K562 (cell line): ENCODE data around the gene RRBP1. TPM values are rescaled to one million over a fixed set of nuclear protein-coding genes. Genes with fewer than 3 reads are reported as not detected.

Experiments used
- ATAC-seq: fragments of 200-7000 bp; cut with Tn5 transposase; 3 replicates; pipeline ENCODE4 v1.9.1; 2020; ENCODE audit warnings: moderate library complexity
- BruUV-seq: library from RNA; stranded (reverse); fragments of 400-500 nt; replicated peaks from 2 replicates; lab custom pipeline; 2021; lab: Mats Ljungman, UMichigan
- CTCF ChIA-PET: fragments of 300-600 bp; formaldehyde crosslinking; extraction: SDS; loops from one replicate; lab custom pipeline; 2021; ENCODE audit warnings: low intra/inter-chr PET ratio; lab: Yijun Ruan, JAX
- POLR2A ChIA-PET: fragments of 300-600, 350-650 bp; sonication (Branson Sonifier 250); formaldehyde crosslinking; extraction: SDS; loops from one replicate; lab custom pipeline; 2021; ENCODE audit warnings: antibody characterized with exemption, inconsistent platforms; lab: Yijun Ruan, JAX
- DNase-seq, 4 experiments: peaks; one replicate each; pipeline versions ENCODE4 v3.0.0 to v3.0.0-alpha.2; 2011 to 2018; ENCODE audit warnings: low spot score in 3 of 4, mixed read lengths in 3 of 4; ENCODE audit errors: extremely low read depth in 1 of 4
- FAIRE-seq: peaks from 2 replicates; lab custom pipeline; 2011; peaks lifted over from hg19 to GRCh38; lab: Jason Lieb, UNC
- H2AFZ ChIP-seq: 2 replicates; pipeline ENCODE4 v1.6.0; 2011; ENCODE audit warnings: low read depth, low read length, control low read depth, inconsistent platforms
- H3K27ac ChIP-seq: fragments of 200-600 bp; 3 replicates; pipeline ENCODE4 v1.8.0; 2011; ENCODE audit warnings: low read depth, mild to moderate bottlenecking, control low read depth, inconsistent platforms, low read length, moderate library complexity, mixed read lengths; ENCODE audit errors: extremely low read depth
- H3K27me3 ChIP-seq, 2 experiments: fragments of 300-600 bp in 1 of 2; 2 replicates in 1 of 2; 3 replicates in 1 of 2; pipeline versions ENCODE4 v1.6.0 to v1.8.0; 2011; ENCODE audit warnings: inconsistent platforms in 2 of 2, low read length in 2 of 2, mild to moderate bottlenecking in 1 of 2, mixed read lengths in 1 of 2, moderate library complexity in 1 of 2; ENCODE audit not compliant: control insufficient read depth in 2 of 2, insufficient read depth in 2 of 2
- H3K36me3 ChIP-seq: fragments of 300-600 bp; 3 replicates; pipeline ENCODE4 v1.8.0; 2011; ENCODE audit warnings: mild to moderate bottlenecking, low read length, inconsistent platforms; ENCODE audit not compliant: control insufficient read depth, insufficient read depth
- H3K4me1 ChIP-seq, 2 experiments: fragments of 200-600 bp in 1 of 2; replicated peaks in 1 of 2; 2 replicates in 1 of 2; 3 replicates in 1 of 2; pipeline versions ENCODE4 v1.5.1 to v1.8.0; 2011; ENCODE audit warnings: inconsistent platforms in 2 of 2, low read length in 2 of 2, mild to moderate bottlenecking in 1 of 2, mixed read lengths in 1 of 2, moderate library complexity in 1 of 2; ENCODE audit not compliant: control insufficient read depth in 2 of 2, insufficient read depth in 2 of 2
- H3K4me2 ChIP-seq: 2 replicates; pipeline ENCODE4 v1.6.1; 2011; ENCODE audit warnings: low read length, control low read depth, inconsistent platforms, mixed read lengths; ENCODE audit not compliant: insufficient read depth
- H3K4me3 ChIP-seq: fragments of 200-600 bp; sonication (generic), shearing (Covaris generic); 2 replicates; pipeline ENCODE4 v1.5.1; 2016; ENCODE audit warnings: control low read depth, inconsistent platforms
- H3K79me2 ChIP-seq: fragments of 200-600 bp; 3 replicates; pipeline ENCODE4 v1.8.0; 2011; ENCODE audit warnings: low read length, inconsistent platforms; ENCODE audit not compliant: control insufficient read depth, insufficient read depth
- H3K9ac ChIP-seq, 2 experiments: 2 replicates each; pipeline versions ENCODE4 v1.6.0 to v1.6.1; 2011; ENCODE audit warnings: low read depth in 2 of 2, low read length in 2 of 2, control low read depth in 1 of 2, inconsistent platforms in 1 of 2, mild to moderate bottlenecking in 1 of 2, mixed read lengths in 1 of 2; ENCODE audit not compliant: insufficient read depth in 1 of 2
- H3K9me1 ChIP-seq: one replicate; pipeline ENCODE4 v1.6.0; 2011; ENCODE audit warnings: inconsistent platforms, mild to moderate bottlenecking, low read length, moderate library complexity; ENCODE audit not compliant: control insufficient read depth, insufficient read depth
- H3K9me3 ChIP-seq: replicated peaks from 2 replicates; pipeline ENCODE4 v1.5.1; 2011; ENCODE audit warnings: low read depth, low read length, inconsistent platforms; ENCODE audit not compliant: control insufficient read depth, insufficient read depth
- H4K20me1 ChIP-seq: replicated peaks from 2 replicates; pipeline ENCODE4 v1.6.1; 2011; ENCODE audit warnings: low read length, inconsistent platforms, mixed read lengths; ENCODE audit not compliant: control insufficient read depth, insufficient read depth
- CBX3 ChIP-seq, 2 experiments: IDR thresholded peaks; 1 replicate in 1 of 2; 2 replicates in 1 of 2; pipeline ENCODE4 v1.6.1; 2012; ENCODE audit warnings: inconsistent platforms in 2 of 2, low read length in 2 of 2, borderline replicate concordance in 1 of 2, control low read depth in 1 of 2
- ELF2 ChIP-seq: fragments of 250-450 bp; sonication (Bioruptor Pico); IDR thresholded peaks from 2 replicates; pipeline ENCODE4 v1.5.0; 2021; ENCODE audit warnings: mild to moderate bottlenecking
- HNRNPLL ChIP-seq: fragments of 200-400 bp; formaldehyde crosslinking; IDR thresholded peaks from 2 replicates; pipeline ENCODE4 v1.6.1; 2017; ENCODE audit warnings: low read length, low read depth, mild to moderate bottlenecking; ENCODE audit not compliant: poor library complexity, severe bottlenecking
- HOMEZ ChIP-seq: fragments of 250-450 bp; sonication (Bioruptor Pico); IDR thresholded peaks from 2 replicates; pipeline ENCODE4 v1.4.0; 2020; ENCODE audit warnings: mild to moderate bottlenecking, moderate library complexity
- MTA2 ChIP-seq: fragments of 450-650 bp; IDR thresholded peaks from 2 replicates; pipeline ENCODE4 v1.6.1; 2016; ENCODE audit warnings: low read depth
- NKRF ChIP-seq: fragments of 450-650 bp; IDR thresholded peaks from 2 replicates; pipeline ENCODE4 v1.6.1; 2016; ENCODE audit warnings: borderline replicate concordance
- PHB2 ChIP-seq: fragments of 450-650 bp; IDR thresholded peaks from 2 replicates; pipeline ENCODE4 v1.6.1; 2017; ENCODE audit warnings: low read depth
- TCF7L2 ChIP-seq: fragments of 150-350 bp; IDR thresholded peaks from 2 replicates; pipeline ENCODE4 v1.6.1; 2016; ENCODE audit warnings: low read depth, mild to moderate bottlenecking, low read length, moderate library complexity
- ZNF239 ChIP-seq: fragments of 250-450 bp; sonication (Bioruptor Pico); IDR thresholded peaks from 2 replicates; pipeline ENCODE4 v1.4.0; 2020; ENCODE audit warnings: mild to moderate bottlenecking
- ZNF589 ChIP-seq: fragments of 200-800 bp; sonication (Bioruptor generic); IDR thresholded peaks from 2 replicates; pipeline ENCODE4 v1.6.1; 2016; ENCODE audit warnings: low read depth, missing genetic modification characterization, missing compliant biosample characterization
- ZNF644 ChIP-seq: fragments of 200-800 bp; sonication (Bioruptor generic); IDR thresholded peaks from 2 replicates; pipeline ENCODE4 v1.6.1; 2016; ENCODE audit warnings: low read depth, missing genetic modification characterization, missing compliant biosample characterization
- WGBS: fragments of 100-300 bp; shearing (Covaris generic); methylation state at CpG from one replicate; pipeline ENCODE4 v1.1.6; 2016; ENCODE audit warnings: low coverage, mixed read lengths; ENCODE audit not compliant: insufficient coverage; ENCODE audit errors: missing lambda C conversion rate; 5-methylcytosine and 5-hydroxymethylcytosine counted together
- in situ Hi-C: fragments of 300-500 bp; cut with MboI; formaldehyde crosslinking; loops from 4 replicates; pipeline ENCODE4 v1.15.0; 2018; ENCODE audit warnings: inconsistent platforms, mixed read lengths
- intact Hi-C: fragments of 100-400 bp; cut with micrococcal nuclease; formaldehyde crosslinking; loops from 2 replicates; pipeline ENCODE4 v1.14.2; 2022
- polyA plus RNA-seq, 8 experiments: library from polyadenylated mRNA; depleted of rRNA in 4 of 8; stranded (reverse) in 5 of 8; unstranded in 3 of 8; fragments of >200 nt; fragmentation: Nextera tagmentation in 2 of 8; fragmentation: Illumina TruSeq in 1 of 8; extraction: Ambion mirVana in 2 of 8; extraction: Trizol in 1 of 8; gene quantifications; 2 replicates each; pipeline versions ENCODE4 v1.2.1 to v1.2.3, GENCODE V29; 2011 to 2014; ENCODE audit warnings: inconsistent platforms in 1 of 8, missing spikeins in 1 of 8
- total RNA-seq, 7 experiments: library from RNA; depleted of rRNA in 6 of 7; stranded (reverse); fragments of >200 nt in 6 of 7; fragmentation: Illumina TruSeq in 2 of 7; extraction: Trizol in 2 of 7; gene quantifications; 2 replicates each; pipeline versions ENCODE4 v1.2.1 to v1.2.3, GENCODE V29; 2011 to 2021; ENCODE audit warnings: low replicate concordance in 1 of 7

RRBP1 gene
- total and polyA plus RNA-seq, 9 of the 15 experiments (the other 6 are each of a cell fraction or from before 2014, with no cell fraction given), result 0.84 to 32.0 (median 17.6) TPM

DNA sequence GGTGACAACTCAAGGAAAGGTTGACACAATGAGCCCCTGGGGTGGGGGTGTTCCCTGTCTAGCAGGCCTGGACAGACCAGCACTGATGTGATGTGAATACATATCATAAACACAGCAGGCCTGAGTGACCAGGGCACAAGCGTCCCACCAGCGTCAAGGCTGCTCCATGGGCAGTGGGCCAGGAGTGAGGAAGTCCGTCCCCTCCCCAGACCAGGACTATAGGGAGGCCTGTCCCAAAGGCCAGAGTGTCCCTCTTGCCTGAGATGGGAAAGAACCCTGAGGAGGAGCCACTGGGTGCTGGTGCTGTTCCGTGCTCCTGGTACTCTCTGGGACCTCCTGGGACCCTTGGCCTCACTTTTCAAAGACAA lies 44.6 kb downstream of the RRBP1 start:
- H3K27me3 ChIP-seq, result no peaks in the 10 kb centered on the region
- H3K9ac ChIP-seq, result no peak overlapping the region
- no peak overlapping the region for H3K4me2 ChIP-seq
- H3K9me1 ChIP-seq, result no peaks in the 10 kb centered on the region
- intact Hi-C loops, result no loop called here
- in situ Hi-C loops, result no loop called here
- 78% methylated on average over 3 of the region's 4 CpGs for WGBS
- ChIA-PET POLR2A (no interaction called here), CTCF (no interaction called here)
- no peaks in the 10 kb centered on the region for H4K20me1 ChIP-seq
- FAIRE-seq (no peak), ATAC-seq (no peak), DNase-seq (no peak)
- no peaks in the 10 kb centered on the region for H3K9me3 ChIP-seq
- H3K27ac ChIP-seq, result no peak overlapping the region
- BruUV-seq, result no TSS peak
- no peak overlapping the region for H2AFZ ChIP-seq
- H3K79me2 ChIP-seq, result no peaks in the 10 kb centered on the region
- H3K4me1 ChIP-seq, result peaks cover 0 to 6% of the 10 kb centered on the region in 2 experiments; a peak in 2 of 5 replicates
- H3K36me3 ChIP-seq, result peaks cover 36% of the 10 kb centered on the region; the same call in 2 of the 3 replicates
- no peak for TF ChIP-seq NKRF
- no peak for TF ChIP-seq ZNF589 (CRISPR knock-in tag)
- no peak for TF ChIP-seq HNRNPLL
- no peak for TF ChIP-seq TCF7L2
- no peak for TF ChIP-seq ELF2 (CRISPR knock-in tag)
- TF ChIP-seq MTA2, result no peak
- TF ChIP-seq HOMEZ (CRISPR knock-in tag), result no peak
- TF ChIP-seq ZNF644, result no peak
- no peak for TF ChIP-seq ZNF239 (CRISPR knock-in tag)
- no peak for TF ChIP-seq CBX3 (IDR thresholded peaks at IDR 0.05; ENCODE audit: borderline replicate concordance in 1 of 2, low read length in 2 of 2)
- no peak for TF ChIP-seq PHB2
- H3K4me3 ChIP-seq, result no peak overlapping the region
